ENCODE data around the gene DIAPH2.

DIAPH2 gene

DNA sequence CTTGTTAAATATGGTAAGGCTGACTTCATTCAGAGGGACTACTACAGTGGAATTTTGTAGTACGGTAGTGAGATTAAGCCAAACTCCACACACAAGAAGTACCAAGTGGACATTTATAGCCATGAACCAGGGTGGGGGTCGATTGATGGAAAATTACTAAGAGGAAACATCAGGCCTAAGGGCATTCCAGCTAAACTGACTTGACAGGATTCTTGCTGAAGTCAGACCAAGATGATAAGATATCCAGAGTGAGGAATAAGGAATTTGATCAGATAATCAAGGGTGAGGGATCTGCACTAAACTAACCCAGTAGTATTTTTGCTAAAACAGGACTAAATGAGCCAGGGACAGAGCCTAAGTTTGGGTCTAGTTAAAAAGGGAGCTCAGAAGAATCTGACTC lies 796.6 kb downstream of the DIAPH2 start:
- ChIA-PET POLR2A (no interaction called here), CTCF (interaction anchor here (0.5 kb wide), 1 partner anchor 328 kb away, joined by 3 read pairs; no protein-coding TSS in a partner anchor)
- Histone ChIP-seq H3K36me3 (ENCODE audit: control insufficient read depth in 2 of 2, insufficient read depth in 1 of 2, low read length in 2 of 2) (no peaks in the 10 kb centered on the region), H3K9me3 (ENCODE audit: control insufficient read depth, insufficient read depth, low read depth, low read length) (no peaks in the 10 kb centered on the region), H3K4me1 (ENCODE audit: control insufficient read depth, insufficient read depth, low read length) (no peaks in the 10 kb centered on the region), H3K27ac (ENCODE audit: extremely low read depth, low read depth, low read length) (no peak overlapping the region), H3K4me3 (ENCODE audit: low read depth, low read length) (no peak overlapping the region)
- TF ChIP-seq KLF9 (tag by site-specific recombination; IDR thresholded peaks at IDR 0.05; ENCODE audit: low read depth) (no peak), ZNF530 (tag by site-specific recombination; IDR thresholded peaks at IDR 0.05; ENCODE audit: low read depth) (no peak), ZNF404 (tag by site-specific recombination; IDR thresholded peaks at IDR 0.05) (no peak)

GRCh38 chrX:97482666-97483300 lies 798.1 kb downstream of the DIAPH2 start:
- CTCF ChIA-PET = interaction anchor here (0.6 to 0.7 kb wide), 2 partner anchors 9 to 222 kb away, joined by 3 to 6 read pairs; no protein-coding TSS in a partner anchor
- no peaks in the 10 kb centered on the region for H3K36me3 ChIP-seq (ENCODE audit: control insufficient read depth in 2 of 2, insufficient read depth in 1 of 2, low read length in 2 of 2)
- POLR2A ChIA-PET = no interaction called here
- no peak overlapping the region for H3K4me3 ChIP-seq (ENCODE audit: low read depth, low read length)
- no peaks in the 10 kb centered on the region for H3K4me1 ChIP-seq (ENCODE audit: control insufficient read depth, insufficient read depth, low read length)
- H3K27ac ChIP-seq (ENCODE audit: extremely low read depth, low read depth, low read length) = no peak overlapping the region
- no peaks in the 10 kb centered on the region for H3K9me3 ChIP-seq (ENCODE audit: control insufficient read depth, insufficient read depth, low read depth, low read length)
- TF ChIP-seq EGR2 (tag by site-specific recombination; IDR thresholded peaks at IDR 0.05; ENCODE audit: low read depth) = no peak
- no peak for TF ChIP-seq ZNF707 (tag by site-specific recombination; IDR thresholded peaks at IDR 0.05)
- no peak for TF ChIP-seq ZNF548 (tag by site-specific recombination; IDR thresholded peaks at IDR 0.05)
- no peak for TF ChIP-seq ZNF114 (tag by site-specific recombination; IDR thresholded peaks at IDR 0.05)
- TF ChIP-seq KLF1 (tag by site-specific recombination; IDR thresholded peaks at IDR 0.05) = no peak
- no peak for TF ChIP-seq ZNF335 (tag by site-specific recombination; conservative IDR thresholded peaks at IDR 0.05)
- TF ChIP-seq, protein P1, sequence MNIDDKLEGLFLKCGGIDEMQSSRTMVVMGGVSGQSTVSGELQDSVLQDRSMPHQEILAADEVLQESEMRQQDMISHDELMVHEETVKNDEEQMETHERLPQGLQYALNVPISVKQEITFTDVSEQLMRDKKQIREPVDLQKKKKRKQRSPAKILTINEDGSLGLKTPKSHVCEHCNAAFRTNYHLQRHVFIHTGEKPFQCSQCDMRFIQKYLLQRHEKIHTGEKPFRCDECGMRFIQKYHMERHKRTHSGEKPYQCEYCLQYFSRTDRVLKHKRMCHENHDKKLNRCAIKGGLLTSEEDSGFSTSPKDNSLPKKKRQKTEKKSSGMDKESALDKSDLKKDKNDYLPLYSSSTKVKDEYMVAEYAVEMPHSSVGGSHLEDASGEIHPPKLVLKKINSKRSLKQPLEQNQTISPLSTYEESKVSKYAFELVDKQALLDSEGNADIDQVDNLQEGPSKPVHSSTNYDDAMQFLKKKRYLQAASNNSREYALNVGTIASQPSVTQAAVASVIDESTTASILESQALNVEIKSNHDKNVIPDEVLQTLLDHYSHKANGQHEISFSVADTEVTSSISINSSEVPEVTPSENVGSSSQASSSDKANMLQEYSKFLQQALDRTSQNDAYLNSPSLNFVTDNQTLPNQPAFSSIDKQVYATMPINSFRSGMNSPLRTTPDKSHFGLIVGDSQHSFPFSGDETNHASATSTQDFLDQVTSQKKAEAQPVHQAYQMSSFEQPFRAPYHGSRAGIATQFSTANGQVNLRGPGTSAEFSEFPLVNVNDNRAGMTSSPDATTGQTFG (tag by site-specific recombination; IDR thresholded peaks at IDR 0.05; ENCODE audit: borderline replicate concordance) = no peak
- no peak for TF ChIP-seq REPIN1 (tag by site-specific recombination; IDR thresholded peaks at IDR 0.05; ENCODE audit: low read depth)
- TF ChIP-seq ZNF549 (tag by site-specific recombination; IDR thresholded peaks at IDR 0.05) = no peak
- no peak for TF ChIP-seq ZNF184 (tag by site-specific recombination; IDR thresholded peaks at IDR 0.05)
- TF ChIP-seq, protein P2, sequence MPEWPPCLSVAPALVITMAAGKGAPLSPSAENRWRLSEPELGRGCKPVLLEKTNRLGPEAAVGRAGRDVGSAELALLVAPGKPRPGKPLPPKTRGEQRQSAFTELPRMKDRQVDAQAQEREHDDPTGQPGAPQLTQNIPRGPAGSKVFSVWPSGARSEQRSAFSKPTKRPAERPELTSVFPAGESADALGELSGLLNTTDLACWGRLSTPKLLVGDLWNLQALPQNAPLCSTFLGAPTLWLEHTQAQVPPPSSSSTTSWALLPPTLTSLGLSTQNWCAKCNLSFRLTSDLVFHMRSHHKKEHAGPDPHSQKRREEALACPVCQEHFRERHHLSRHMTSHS (tag by site-specific recombination; IDR thresholded peaks at IDR 0.05) = no peak
- no peak for TF ChIP-seq REST (tag by site-specific recombination; IDR thresholded peaks at IDR 0.05)
- no peak for TF ChIP-seq ZNF664 (tag by site-specific recombination; IDR thresholded peaks at IDR 0.05)
- TF ChIP-seq, protein P3, sequence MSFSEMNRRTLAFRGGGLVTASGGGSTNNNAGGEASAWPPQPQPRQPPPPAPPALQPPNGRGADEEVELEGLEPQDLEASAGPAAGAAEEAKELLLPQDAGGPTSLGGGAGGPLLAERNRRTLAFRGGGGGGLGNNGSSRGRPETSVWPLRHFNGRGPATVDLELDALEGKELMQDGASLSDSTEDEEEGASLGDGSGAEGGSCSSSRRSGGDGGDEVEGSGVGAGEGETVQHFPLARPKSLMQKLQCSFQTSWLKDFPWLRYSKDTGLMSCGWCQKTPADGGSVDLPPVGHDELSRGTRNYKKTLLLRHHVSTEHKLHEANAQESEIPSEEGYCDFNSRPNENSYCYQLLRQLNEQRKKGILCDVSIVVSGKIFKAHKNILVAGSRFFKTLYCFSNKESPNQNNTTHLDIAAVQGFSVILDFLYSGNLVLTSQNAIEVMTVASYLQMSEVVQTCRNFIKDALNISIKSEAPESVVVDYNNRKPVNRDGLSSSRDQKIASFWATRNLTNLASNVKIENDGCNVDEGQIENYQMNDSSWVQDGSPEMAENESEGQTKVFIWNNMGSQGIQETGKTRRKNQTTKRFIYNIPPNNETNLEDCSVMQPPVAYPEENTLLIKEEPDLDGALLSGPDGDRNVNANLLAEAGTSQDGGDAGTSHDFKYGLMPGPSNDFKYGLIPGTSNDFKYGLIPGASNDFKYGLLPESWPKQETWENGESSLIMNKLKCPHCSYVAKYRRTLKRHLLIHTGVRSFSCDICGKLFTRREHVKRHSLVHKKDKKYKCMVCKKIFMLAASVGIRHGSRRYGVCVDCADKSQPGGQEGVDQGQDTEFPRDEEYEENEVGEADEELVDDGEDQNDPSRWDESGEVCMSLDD (tag by site-specific recombination; IDR thresholded peaks at IDR 0.05) = no peak
- TF ChIP-seq ZNF112 (tag by site-specific recombination; IDR thresholded peaks at IDR 0.05) = no peak
- no peak for TF ChIP-seq ZNF121 (tag by site-specific recombination; IDR thresholded peaks at IDR 0.05)
- TF ChIP-seq KLF17 (tag by site-specific recombination; IDR thresholded peaks at IDR 0.05) = no peak
- no peak for TF ChIP-seq BCL11B (tag by site-specific recombination; IDR thresholded peaks at IDR 0.05; ENCODE audit: low read depth)
- TF ChIP-seq, protein P4, sequence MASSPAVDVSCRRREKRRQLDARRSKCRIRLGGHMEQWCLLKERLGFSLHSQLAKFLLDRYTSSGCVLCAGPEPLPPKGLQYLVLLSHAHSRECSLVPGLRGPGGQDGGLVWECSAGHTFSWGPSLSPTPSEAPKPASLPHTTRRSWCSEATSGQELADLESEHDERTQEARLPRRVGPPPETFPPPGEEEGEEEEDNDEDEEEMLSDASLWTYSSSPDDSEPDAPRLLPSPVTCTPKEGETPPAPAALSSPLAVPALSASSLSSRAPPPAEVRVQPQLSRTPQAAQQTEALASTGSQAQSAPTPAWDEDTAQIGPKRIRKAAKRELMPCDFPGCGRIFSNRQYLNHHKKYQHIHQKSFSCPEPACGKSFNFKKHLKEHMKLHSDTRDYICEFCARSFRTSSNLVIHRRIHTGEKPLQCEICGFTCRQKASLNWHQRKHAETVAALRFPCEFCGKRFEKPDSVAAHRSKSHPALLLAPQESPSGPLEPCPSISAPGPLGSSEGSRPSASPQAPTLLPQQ (tag by site-specific recombination; IDR thresholded peaks at IDR 0.05) = no peak

Measured in HEK293 (cell line).